SU-DHL-6 (cell line): ENCODE measurements around the gene ELOVL6.

Source experiments
- H2AFZ ChIP-seq: fragments of 200-600 bp; sonication (generic); 2 replicates; pipeline ENCODE4 v1.6.1; 2014; ENCODE audit warnings: low read depth, mild to moderate bottlenecking, moderate library complexity, mixed read lengths, antibody characterized with exemption, low read length; ENCODE audit not compliant: severe bottlenecking
- H3F3A ChIP-seq: fragments of 200-600 bp; shearing (Covaris generic); 2 replicates; pipeline ENCODE4 v1.6.0; 2016; ENCODE audit warnings: antibody characterized with exemption, mild to moderate bottlenecking; ENCODE audit not compliant: insufficient read depth
- H3K27ac ChIP-seq: fragments of 200-600 bp; sonication (generic); 2 replicates; pipeline ENCODE4 v1.5.1; 2016; ENCODE audit warnings: low read depth, mild to moderate bottlenecking, low read length, moderate library complexity, mixed read lengths
- H3K27me3 ChIP-seq: fragments of 200-600 bp; sonication (generic), shearing (Covaris generic); 2 replicates; pipeline ENCODE4 v1.6.0; 2014; ENCODE audit warnings: mild to moderate bottlenecking, low read length
- H3K36me3 ChIP-seq: fragments of 200-600 bp; sonication (generic); 2 replicates; pipeline ENCODE4 v1.6.1; 2014; ENCODE audit warnings: mild to moderate bottlenecking, low read length, mixed read lengths
- H3K4me2 ChIP-seq: fragments of 300-600, 200-600 bp; shearing (Covaris generic), sonication (generic); 2 replicates; pipeline ENCODE4 v1.6.0; 2014; ENCODE audit warnings: low read length, low read depth, mild to moderate bottlenecking; ENCODE audit not compliant: poor library complexity, severe bottlenecking
- H3K4me3 ChIP-seq: fragments of 200-600 bp; sonication (generic); 2 replicates; pipeline ENCODE4 v1.5.1; 2014; ENCODE audit warnings: antibody characterized with exemption, low read length, mild to moderate bottlenecking, mixed read lengths; ENCODE audit not compliant: insufficient read depth, poor library complexity, severe bottlenecking
- H3K79me2 ChIP-seq: fragments of 200-600 bp; sonication (generic); 2 replicates; pipeline ENCODE4 v1.6.1; 2014; ENCODE audit warnings: mild to moderate bottlenecking, low read length, moderate library complexity; ENCODE audit not compliant: insufficient read depth
- H3K9ac ChIP-seq: fragments of 200-600 bp; sonication (generic); 2 replicates; pipeline ENCODE4 v1.7.0; 2014; ENCODE audit warnings: mild to moderate bottlenecking, low read length
- H3K9me2 ChIP-seq: fragments of 200-600 bp; sonication (generic); replicated peaks from 2 replicates; pipeline ENCODE4 v1.6.1; 2014; ENCODE audit warnings: low read length; ENCODE audit not compliant: insufficient read depth
- H3K9me3 ChIP-seq: fragments of 200-600 bp; sonication (generic); 2 replicates; pipeline ENCODE4 v1.6.1; 2014; ENCODE audit warnings: low read length, mixed read lengths; ENCODE audit not compliant: insufficient read depth
- H4K20me1 ChIP-seq: fragments of 200-600 bp; sonication (generic); 2 replicates; pipeline ENCODE4 v1.6.1; 2014; ENCODE audit warnings: low read depth, mild to moderate bottlenecking, antibody characterized with exemption, low read length, moderate library complexity, mixed read lengths
- CTCF ChIP-seq: fragments of 200-600 bp; sonication (generic); IDR thresholded peaks from one replicate; pipeline ENCODE4 v1.5.1; 2017; ENCODE audit warnings: antibody characterized with exemption, mild to moderate bottlenecking, low read length, moderate library complexity; ENCODE audit not compliant: insufficient read depth, poor library complexity, severe bottlenecking
- EZH2phosphoT487 ChIP-seq: fragments of 200-600 bp; sonication (generic), shearing (Covaris generic); conservative IDR thresholded peaks from 2 replicates; pipeline ENCODE4 v1.6.1; 2018; ENCODE audit warnings: mild to moderate bottlenecking, antibody characterized with exemption, low read length, moderate library complexity, mixed read lengths

The ELOVL6 gene

GRCh38 chr4:110129544-110129943, 68.9 kb downstream of the ELOVL6 start:
- H3K4me2 ChIP-seq, result no peak overlapping the region
- H3F3A ChIP-seq, result no peaks in the 10 kb centered on the region
- H4K20me1 ChIP-seq, result no peaks in the 10 kb centered on the region
- no peak overlapping the region for H3K9ac ChIP-seq
- H2AFZ ChIP-seq, result no peak overlapping the region
- TF ChIP-seq EZH2phosphoT487 (no peak), CTCF (no peak)
- H3K27ac ChIP-seq, result no peak overlapping the region
- H3K4me3 ChIP-seq, result no peak overlapping the region
- no peaks in the 10 kb centered on the region for H3K36me3 ChIP-seq
- no peaks in the 10 kb centered on the region for H3K9me3 ChIP-seq
- H3K79me2 ChIP-seq, result no peaks in the 10 kb centered on the region
- no peaks in the 10 kb centered on the region for H3K27me3 ChIP-seq
- no peaks in the 10 kb centered on the region for H3K9me2 ChIP-seq

GRCh38 chr4:110128472-110128919, 69.9 kb downstream of the ELOVL6 start:
- no peaks in the 10 kb centered on the region for H4K20me1 ChIP-seq
- H3K27me3 ChIP-seq, result no peaks in the 10 kb centered on the region
- no peaks in the 10 kb centered on the region for H3K9me3 ChIP-seq
- no peak overlapping the region for H3K4me2 ChIP-seq
- H3K9ac ChIP-seq, result no peak overlapping the region
- no peak overlapping the region for H2AFZ ChIP-seq
- H3F3A ChIP-seq, result no peaks in the 10 kb centered on the region
- H3K9me2 ChIP-seq, result no peaks in the 10 kb centered on the region
- H3K4me3 ChIP-seq, result no peak overlapping the region
- H3K36me3 ChIP-seq, result no peaks in the 10 kb centered on the region
- TF ChIP-seq CTCF, result no peak
- no peak for TF ChIP-seq EZH2phosphoT487
- no peaks in the 10 kb centered on the region for H3K79me2 ChIP-seq
- no peak overlapping the region for H3K27ac ChIP-seq

GRCh38 chr4:110128029-110128428, 70.4 kb downstream of the ELOVL6 start:
- Histone ChIP-seq H3K36me3 (no peaks in the 10 kb centered on the region), H3K4me2 (no peak overlapping the region), H3F3A (no peaks in the 10 kb centered on the region), H3K4me3 (no peak overlapping the region), H3K9me3 (no peaks in the 10 kb centered on the region), H3K27ac (no peak overlapping the region), H3K9me2 (no peaks in the 10 kb centered on the region), H3K27me3 (no peaks in the 10 kb centered on the region), H4K20me1 (no peaks in the 10 kb centered on the region), H3K9ac (no peak overlapping the region), H2AFZ (no peak overlapping the region), H3K79me2 (no peaks in the 10 kb centered on the region)
- no peak for TF ChIP-seq EZH2phosphoT487
- no peak for TF ChIP-seq CTCF

- Histone ChIP-seq H3K36me3 (no peaks in the 10 kb centered on the region), H4K20me1 (no peaks in the 10 kb centered on the region), H3F3A (no peaks in the 10 kb centered on the region), H3K4me2 (no peak overlapping the region), H3K9me3 (no peaks in the 10 kb centered on the region), H3K27ac (no peak overlapping the region), H3K79me2 (no peaks in the 10 kb centered on the region), H3K27me3 (no peaks in the 10 kb centered on the region), H2AFZ (no peak overlapping the region), H3K9me2 (no peaks in the 10 kb centered on the region), H3K4me3 (no peak overlapping the region), H3K9ac (no peak overlapping the region)
- TF ChIP-seq EZH2phosphoT487 (no peak), CTCF (no peak)
Observed at GRCh38 chr4:110124711-110125110, 73.7 kb downstream of the ELOVL6 start.
